ENCODE data around the gene KCNJ1. TPM values are rescaled to one million over a fixed set of nuclear protein-coding genes. Genes with fewer than 3 reads are reported as not detected.

KCNJ1 gene
- total RNA-seq, 1 donor: not detected

- Histone ChIP-seq H3K4me3 (ENCODE audit: insufficient read depth, low read length) (peak within 1 kb of the TSS; percentile 69), H3K27ac (ENCODE audit: low read depth, low read length) (no peak within 1 kb of the TSS), H3K36me3 (ENCODE audit: insufficient read depth, low read length) (no peaks in the 10 kb centered on the region), H2AFZ (ENCODE audit: low read length) (peak within 1 kb of the TSS; percentile 68), H3K79me2 (ENCODE audit: insufficient read depth, low read length) (no peaks in the 10 kb centered on the region), H3K27me3 (ENCODE audit: insufficient read depth, low read length) (peaks cover 38% of the 10 kb centered on the region), H3K9me3 (ENCODE audit: low read depth, low read length) (no peaks in the 10 kb centered on the region), H4K20me1 (ENCODE audit: insufficient read depth, low read length) (no peaks in the 10 kb centered on the region), H3K4me1 (ENCODE audit: insufficient read depth, low read length) (peaks cover 7% of the 10 kb centered on the region), H3K4me2 (ENCODE audit: insufficient read depth, low read length) (peak within 1 kb of the TSS; percentile 87)
- TF ChIP-seq CTCF (IDR thresholded peaks at IDR 0.05; ENCODE audit: extremely low read depth, low read depth, low read length): no peak
- peak; percentile 91 for DNase-seq (ENCODE audit: insufficient read length, low spot score, missing footprints)
Measured at GRCh38 chr11:128890543-128891368, 23.7 kb upstream of the KCNJ1 start, which contains the start of gene KCNJ5. KCNJ5 (plus strand) TSS chr11:128891356; CDS start chr11:128911274, 19,918 bp downstream.

GRCh38 chr11:128890216-128890542 lies 23.1 kb upstream of the KCNJ1 start:
- H3K9me3 ChIP-seq (ENCODE audit: low read depth, low read length): no peaks in the 10 kb centered on the region
- no peak for DNase-seq (ENCODE audit: insufficient read length, low spot score, missing footprints)
- H3K79me2 ChIP-seq (ENCODE audit: insufficient read depth, low read length): no peaks in the 10 kb centered on the region
- peak overlapping the region; percentile 87 for H3K4me2 ChIP-seq (ENCODE audit: insufficient read depth, low read length)
- TF ChIP-seq CTCF (IDR thresholded peaks at IDR 0.05; ENCODE audit: extremely low read depth, low read depth, low read length): no peak
- H3K4me3 ChIP-seq (ENCODE audit: insufficient read depth, low read length): peak overlapping the region; percentile 69
- peaks cover 38% of the 10 kb centered on the region for H3K27me3 ChIP-seq (ENCODE audit: insufficient read depth, low read length)
- H4K20me1 ChIP-seq (ENCODE audit: insufficient read depth, low read length): no peaks in the 10 kb centered on the region
- no peak overlapping the region for H3K27ac ChIP-seq (ENCODE audit: low read depth, low read length)
- H3K4me1 ChIP-seq (ENCODE audit: insufficient read depth, low read length): peaks cover 7% of the 10 kb centered on the region
- no peak overlapping the region for H2AFZ ChIP-seq (ENCODE audit: low read length)
- no peaks in the 10 kb centered on the region for H3K36me3 ChIP-seq (ENCODE audit: insufficient read depth, low read length)

DNA sequence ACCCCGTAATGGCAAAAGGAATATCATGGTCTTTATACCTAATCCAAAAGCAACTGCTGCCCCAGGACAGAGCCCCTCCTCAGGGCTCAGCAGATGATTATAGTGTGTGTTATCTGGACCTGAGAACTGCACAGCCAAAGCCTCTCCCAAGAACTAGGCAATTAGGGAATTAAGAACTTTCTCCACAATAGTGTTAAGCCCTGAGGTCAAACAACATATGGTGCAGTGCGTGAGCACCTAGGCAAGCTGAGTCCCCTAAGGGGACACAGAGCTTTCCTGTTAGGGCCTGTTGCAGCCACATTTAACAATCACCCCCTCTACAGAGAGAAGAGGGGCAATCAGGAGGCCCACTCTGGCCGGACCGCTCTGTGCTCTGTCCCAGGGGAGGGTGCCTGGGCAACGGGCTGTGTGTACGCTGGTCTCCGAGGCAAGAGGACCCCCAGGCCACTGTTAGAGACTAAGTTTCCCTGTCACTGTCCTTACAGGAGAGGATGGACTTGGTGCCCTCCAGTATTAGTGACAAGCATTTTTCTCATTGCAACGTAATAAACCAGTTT lies 22.6 kb upstream of the KCNJ1 start:
- Histone ChIP-seq H3K36me3 (ENCODE audit: insufficient read depth, low read length) (no peaks in the 10 kb centered on the region), H3K9me3 (ENCODE audit: low read depth, low read length) (no peaks in the 10 kb centered on the region), H3K4me3 (ENCODE audit: insufficient read depth, low read length) (no peak overlapping the region), H2AFZ (ENCODE audit: low read length) (no peak overlapping the region), H3K79me2 (ENCODE audit: insufficient read depth, low read length) (no peaks in the 10 kb centered on the region), H4K20me1 (ENCODE audit: insufficient read depth, low read length) (no peaks in the 10 kb centered on the region), H3K27ac (ENCODE audit: low read depth, low read length) (no peak overlapping the region), H3K4me2 (ENCODE audit: insufficient read depth, low read length) (no peak overlapping the region), H3K27me3 (ENCODE audit: insufficient read depth, low read length) (peaks cover 38% of the 10 kb centered on the region), H3K4me1 (ENCODE audit: insufficient read depth, low read length) (peaks cover 7% of the 10 kb centered on the region)
- TF ChIP-seq CTCF (IDR thresholded peaks at IDR 0.05; ENCODE audit: extremely low read depth, low read depth, low read length): no peak
- DNase-seq (ENCODE audit: insufficient read length, low spot score, missing footprints): no peak
